HG03460 (cell line): ENCODE results near the gene WDR64.
A peak's percentile ranks its signal among the peaks of the same experiment; 100 is the strongest.
"Not testable (repeated sequence)": the region's sequence is repeated elsewhere in the genome, so short reads cannot be mapped to it uniquely, and the experiment has no call there.

ENCODE experiments used
- ATAC-seq: cut with Tn5 transposase; IDR thresholded peaks from one replicate; pipeline ENCODE4 v1.9.1; 2021; ENCODE audit not compliant: unreplicated experiment

Gene WDR64

GRCh38 chr1:241782396-241782795, 130.3 kb downstream of the WDR64 start:
- no peak for ATAC-seq

- ATAC-seq, result no peak
Observed at GRCh38 chr1:241787691-241788090, 135.6 kb downstream of the WDR64 start.

- ATAC-seq, result no peak
Observed at GRCh38 chr1:241789061-241789460, 137.0 kb downstream of the WDR64 start.

GRCh38 chr1:241799416-241799815, 147.3 kb downstream of the WDR64 start:
- ATAC-seq, result no peak

- ATAC-seq, result no peak
Observed at GRCh38 chr1:241800640-241801039, 148.6 kb downstream of the WDR64 start.

- no peak for ATAC-seq
Observed at GRCh38 chr1:241802863-241803262, 150.8 kb downstream of the WDR64 start.

GRCh38 chr1:241804706-241805105, 152.6 kb downstream of the WDR64 start:
- not testable (repeated sequence) for ATAC-seq

GRCh38 chr1:241808265-241808664, 156.2 kb downstream of the WDR64 start:
- no peak for ATAC-seq

GRCh38 chr1:241810769-241811405, 158.8 kb downstream of the WDR64 start:
- ATAC-seq, result peak; percentile 62

GRCh38 chr1:241813768-241814320, 161.8 kb downstream of the WDR64 start:
- no peak for ATAC-seq

GRCh38 chr1:241816008-241816407, 163.9 kb downstream of the WDR64 start:
- no peak for ATAC-seq

GRCh38 chr1:241817331-241817792, 165.3 kb downstream of the WDR64 start:
- ATAC-seq, result no peak

- ATAC-seq, result no peak
Observed at GRCh38 chr1:241817956-241818612, 166.0 kb downstream of the WDR64 start.

GRCh38 chr1:241819340-241819866, 167.3 kb downstream of the WDR64 start:
- ATAC-seq, result no peak

- no peak for ATAC-seq
Observed at GRCh38 chr1:241821363-241821762, 169.3 kb downstream of the WDR64 start.

- no peak for ATAC-seq
Observed at GRCh38 chr1:241822846-241823245, 170.8 kb downstream of the WDR64 start.

- no peak for ATAC-seq
Observed at GRCh38 chr1:241823925-241824324, 171.8 kb downstream of the WDR64 start.

GRCh38 chr1:241825581-241825980, 173.5 kb downstream of the WDR64 start:
- no peak for ATAC-seq

- ATAC-seq, result not testable (repeated sequence)
Observed at GRCh38 chr1:241826613-241827012, 174.5 kb downstream of the WDR64 start.

GRCh38 chr1:241827264-241827663, 175.2 kb downstream of the WDR64 start:
- ATAC-seq, result no peak

- ATAC-seq, result no peak
Observed at GRCh38 chr1:241828463-241829021, 176.5 kb downstream of the WDR64 start.

GRCh38 chr1:241829468-241829867, 177.4 kb downstream of the WDR64 start:
- no peak for ATAC-seq
